A673 (cell line): ENCODE data around the gene EPB41L4B. TPM values are rescaled to one million over a fixed set of nuclear protein-coding genes. Genes with fewer than 3 reads are reported as not detected.

Source experiments
- BruUV-seq: library from RNA; stranded (reverse); fragments of 400-500 nt; replicated peaks from 2 replicates; lab custom pipeline; 2021; lab: Mats Ljungman, UMichigan
- CTCF ChIA-PET: fragments of 300-600 bp; sonication (Branson Sonifier 250); formaldehyde crosslinking; loops from one replicate; lab custom pipeline; 2022; ENCODE audit warnings: antibody characterized with exemption; lab: Charles Lee
- POLR2A ChIA-PET: fragments of 300-600 bp; sonication (Branson Sonifier 250); formaldehyde crosslinking; loops from one replicate; lab custom pipeline; 2022; ENCODE audit warnings: antibody characterized with exemption; ENCODE audit not compliant: low non-redundant PET; lab: Charles Lee
- DNase-seq: peaks from one replicate; pipeline ENCODE4 v3.0.0-alpha.2; 2015; ENCODE audit warnings: low spot score
- H3K27ac ChIP-seq: fragments of 200-600 bp; sonication (generic); 2 replicates; pipeline ENCODE4 v1.5.1; 2016; ENCODE audit warnings: mixed run types, low read depth, mild to moderate bottlenecking, mixed read lengths, antibody characterized with exemption, low read length; ENCODE audit not compliant: poor library complexity, severe bottlenecking
- H3K27me3 ChIP-seq: fragments of 200-600 bp; sonication (generic); replicated peaks from 2 replicates; pipeline ENCODE4 v1.6.1; 2017; ENCODE audit warnings: mixed run types, low read depth, mild to moderate bottlenecking, mixed read lengths, antibody characterized with exemption, low read length; ENCODE audit not compliant: insufficient read depth, poor library complexity
- H3K36me3 ChIP-seq: fragments of 200-600 bp; sonication (generic); 2 replicates; pipeline ENCODE4 v1.6.1; 2016; ENCODE audit warnings: mixed run types, mild to moderate bottlenecking, mixed read lengths, antibody characterized with exemption, low read length; ENCODE audit not compliant: insufficient read depth, poor library complexity, severe bottlenecking
- H3K4me1 ChIP-seq: fragments of 200-600 bp; sonication (generic); 2 replicates; pipeline ENCODE4 v1.6.1; 2017; ENCODE audit warnings: mixed run types, mild to moderate bottlenecking, mixed read lengths, antibody characterized with exemption, low read length; ENCODE audit not compliant: insufficient read depth, poor library complexity, severe bottlenecking
- H3K4me3 ChIP-seq: fragments of 200-600 bp; sonication (generic); 2 replicates; pipeline ENCODE4 v1.5.1; 2016; ENCODE audit warnings: low read depth, mixed run types, mild to moderate bottlenecking, mixed read lengths, low read length; ENCODE audit not compliant: poor library complexity, severe bottlenecking
- H3K9me3 ChIP-seq: fragments of 200-600 bp; sonication (generic); 2 replicates; pipeline ENCODE4 v1.6.1; 2016; ENCODE audit warnings: mixed run types, low read depth, mild to moderate bottlenecking, mixed read lengths, antibody characterized with exemption, low read length; ENCODE audit not compliant: poor library complexity, severe bottlenecking
- CTCF ChIP-seq: fragments of 300-800, 200-600 bp; sonication (generic); conservative IDR thresholded peaks from 2 replicates; pipeline ENCODE4 v1.5.1; 2017; ENCODE audit warnings: low read depth, mild to moderate bottlenecking, antibody characterized with exemption, low read length, moderate library complexity, mixed read lengths
- EZH2 ChIP-seq: fragments of 200-600 bp; sonication (generic); IDR thresholded peaks from 2 replicates; pipeline ENCODE4 v1.6.1; 2017; ENCODE audit warnings: borderline replicate concordance, low read depth, mild to moderate bottlenecking, mixed read lengths, antibody characterized with exemption, low read length; ENCODE audit not compliant: poor library complexity, severe bottlenecking
- intact Hi-C: fragments of 100-400 bp; cut with micrococcal nuclease; formaldehyde crosslinking; loops from one replicate; pipeline ENCODE4 v1.10.0; 2022; ENCODE audit not compliant: unreplicated experiment
- total RNA-seq: library from RNA; stranded (reverse); gene quantifications from 2 replicates; pipeline ENCODE4 v1.2.3, GENCODE V29; 2021

EPB41L4B gene
- total RNA-seq, 1 experiment from 2014 or later: not detected

GRCh38 chr9:109247228-109247627 lies 73.6 kb downstream of the EPB41L4B start:
- TF ChIP-seq CTCF: no peak
- TF ChIP-seq EZH2: no peak
- no peaks in the 10 kb centered on the region for H3K4me1 ChIP-seq
- ChIA-PET POLR2A (no interaction called here), CTCF (interaction anchor here (0.6 kb wide), 1 partner anchor 219 kb away, joined by 7 read pairs; no protein-coding TSS in a partner anchor)
- no peak for DNase-seq
- BruUV-seq: no TSS peak
- intact Hi-C loops: loop anchor here (10.0 kb wide), 1 partner anchor 158 kb away; no protein-coding TSS in a partner anchor
- H3K27me3 ChIP-seq: no peaks in the 10 kb centered on the region
- no peak overlapping the region for H3K4me3 ChIP-seq
- no peak overlapping the region for H3K27ac ChIP-seq
- H3K36me3 ChIP-seq: no peaks in the 10 kb centered on the region
- no peaks in the 10 kb centered on the region for H3K9me3 ChIP-seq

GRCh38 chr9:109246533-109246932 lies 74.3 kb downstream of the EPB41L4B start:
- H3K4me1 ChIP-seq: no peaks in the 10 kb centered on the region
- BruUV-seq: no TSS peak
- intact Hi-C loops: loop anchor here (10.0 kb wide), 1 partner anchor 158 kb away; no protein-coding TSS in a partner anchor

GRCh38 chr9:109245310-109245897 lies 75.5 kb downstream of the EPB41L4B start:
- Histone ChIP-seq H3K4me1 (no peaks in the 10 kb centered on the region), H3K36me3 (no peaks in the 10 kb centered on the region), H3K4me3 (no peak overlapping the region), H3K27ac (no peak overlapping the region), H3K9me3 (no peaks in the 10 kb centered on the region), H3K27me3 (no peaks in the 10 kb centered on the region)
- intact Hi-C loops: loop anchor here (10.0 kb wide), 1 partner anchor 159 kb away; no protein-coding TSS in a partner anchor
- DNase-seq: no peak
- BruUV-seq: no TSS peak
- CTCF ChIA-PET: no interaction called here
- POLR2A ChIA-PET: no interaction called here
- TF ChIP-seq CTCF: no peak
- no peak for TF ChIP-seq EZH2

More at GRCh38 chr9:109246533-109246932, 74.3 kb downstream of the EPB41L4B start:
- TF ChIP-seq CTCF (no peak), EZH2 (no peak)
- POLR2A ChIA-PET: no interaction called here
- Histone ChIP-seq H3K4me3 (no peak overlapping the region), H3K36me3 (no peaks in the 10 kb centered on the region), H3K27ac (no peak overlapping the region), H3K9me3 (no peaks in the 10 kb centered on the region), H3K27me3 (no peaks in the 10 kb centered on the region)
- DNase-seq: no peak
- CTCF ChIA-PET: interaction anchor here (0.6 kb wide), 1 partner anchor 219 kb away, joined by 7 read pairs; no protein-coding TSS in a partner anchor
